HUDEP-2 (cell line): Measurements from ENCODE around the gene GFI1B.

Experiments used
- DNase-seq, 76 experiments: peaks; one replicate each; lab custom pipeline; 2025; ENCODE audit not compliant: unreplicated experiment in 76 of 76; lab: John Stamatoyannopoulos, UW

The GFI1B gene

GRCh38 chr9:133006731-133007352 is 28.3 kb downstream of the GFI1B start:
- DNase-seq: no peak

- no peak for DNase-seq
Measured at GRCh38 chr9:133008406-133008805, 29.9 kb downstream of the GFI1B start.

- DNase-seq: no peak
Measured at GRCh38 chr9:133008824-133009223, 30.3 kb downstream of the GFI1B start.

GRCh38 chr9:133009906-133010582 is 31.6 kb downstream of the GFI1B start:
- no peak for DNase-seq

- peak in 3 of 76 experiments; percentile 4 to 47 (median 16) for DNase-seq
Measured at GRCh38 chr9:133014696-133015095, 36.2 kb downstream of the GFI1B start.

GRCh38 chr9:133023117-133023890 is 44.8 kb downstream of the GFI1B start:
- peak in 46 of 76 experiments; percentile 6 to 63 (median 35) for DNase-seq

GRCh38 chr9:133026426-133026825 is 47.9 kb downstream of the GFI1B start:
- DNase-seq: no peak

GRCh38 chr9:133027134-133027533 is 48.6 kb downstream of the GFI1B start:
- DNase-seq: no peak

GRCh38 chr9:133028221-133028620 is 49.7 kb downstream of the GFI1B start:
- no peak for DNase-seq

GRCh38 chr9:133029994-133030316 is 51.5 kb downstream of the GFI1B start:
- DNase-seq: no peak

GRCh38 chr9:133030317-133031129 is 52.0 kb downstream of the GFI1B start, which contains the start of gene GTF3C5:
Gene GTF3C5, plus strand, starts transcription at chr9:133030997. Its CDS starts 15 bp downstream, at chr9:133031012.
- DNase-seq: peak; percentile 57 to 99 (median 91)

GRCh38 chr9:133031130-133031422 is 52.6 kb downstream of the GFI1B start:
- no peak for DNase-seq

- peak in 1 of 76 experiments; percentile 24 for DNase-seq
Measured at GRCh38 chr9:133031496-133031911, 53.0 kb downstream of the GFI1B start.

GRCh38 chr9:133032171-133032570 is 53.7 kb downstream of the GFI1B start:
- DNase-seq: no peak

- no peak for DNase-seq
Measured at GRCh38 chr9:133035669-133036068, 57.2 kb downstream of the GFI1B start.

- DNase-seq: no peak
Measured at GRCh38 chr9:133037775-133038515, 59.5 kb downstream of the GFI1B start.

GRCh38 chr9:133040892-133041479 is 62.5 kb downstream of the GFI1B start:
- DNase-seq: peak in 50 of 76 experiments; percentile 8 to 77 (median 39)
